GM12878 (cell line): ENCODE results near the gene PPP2R1B. TPM values are rescaled to one million over a fixed set of nuclear protein-coding genes. Genes with fewer than 3 reads are reported as not detected.

Experiments used
- ATAC-seq: fragments of 200-7000 bp; cut with Tn5 transposase; 3 replicates; pipeline ENCODE4 v1.9.1; 2020; ENCODE audit warnings: mild to moderate bottlenecking, moderate library complexity
- BruUV-seq: library from RNA; stranded (reverse); fragments of 400-500 nt; replicated peaks from 2 replicates; lab custom pipeline; 2021; lab: Mats Ljungman, UMichigan
- CTCF ChIA-PET: fragments of 300-600 bp; sonication (Branson Sonifier 250); formaldehyde crosslinking; extraction: SDS; loops from one replicate; lab custom pipeline; 2021; ENCODE audit warnings: inconsistent platforms; lab: Yijun Ruan, JAX
- POLR2A ChIA-PET: fragments of 350-600 bp; formaldehyde crosslinking; extraction: SDS; loops from one replicate; lab custom pipeline; 2021; ENCODE audit warnings: inconsistent platforms; lab: Charles Lee
- RAD21 ChIA-PET: fragments of 300-600 bp; sonication (Branson Sonifier 250); formaldehyde crosslinking; loops from one replicate; lab custom pipeline; 2023; ENCODE audit warnings: antibody characterized with exemption; ENCODE audit not compliant: unreplicated experiment; lab: Charles Lee
- SMC1A ChIA-PET: fragments of 300-600 bp; sonication (Branson Sonifier 250); formaldehyde crosslinking; loops from one replicate; lab custom pipeline; 2023; ENCODE audit not compliant: unreplicated experiment, uncharacterized antibody; lab: Charles Lee
- DNase-seq: peaks from one replicate; pipeline ENCODE4 v3.0.0-alpha.2; 2011; ENCODE audit warnings: low read depth, low spot score
- FAIRE-seq: peaks from 3 replicates; lab custom pipeline; 2011; peaks lifted over from hg19 to GRCh38; lab: Jason Lieb, UNC
- H2AFZ ChIP-seq: 2 replicates; pipeline ENCODE4 v1.6.0; 2011; ENCODE audit warnings: low read depth, low read length, control low read depth; ENCODE audit not compliant: control insufficient read depth
- H3K27ac ChIP-seq: 2 replicates; pipeline ENCODE4 v1.5.1; 2011; ENCODE audit warnings: control low read depth; ENCODE audit not compliant: control insufficient read depth, insufficient read depth
- H3K27me3 ChIP-seq, 2 experiments: replicated peaks in 1 of 2; 2 replicates each; pipeline versions ENCODE4 v1.6.0 to v1.6.1; 2011; ENCODE audit warnings: low read length in 1 of 2; ENCODE audit not compliant: control insufficient read depth in 2 of 2, insufficient read depth in 2 of 2
- H3K36me3 ChIP-seq, 2 experiments: 2 replicates each; pipeline ENCODE4 v1.5.1; 2011; ENCODE audit warnings: low read length in 1 of 2; ENCODE audit not compliant: control insufficient read depth in 2 of 2, insufficient read depth in 2 of 2
- H3K4me1 ChIP-seq: 2 replicates; pipeline ENCODE4 v1.6.1; 2011; ENCODE audit warnings: mild to moderate bottlenecking, low read length, moderate library complexity, mixed read lengths; ENCODE audit not compliant: control insufficient read depth, insufficient read depth
- H3K4me2 ChIP-seq: 2 replicates; pipeline ENCODE4 v1.6.0; 2011; ENCODE audit warnings: control low read depth; ENCODE audit not compliant: control insufficient read depth, insufficient read depth
- H3K4me3 ChIP-seq: fragments of 200-600 bp; sonication (generic); 2 replicates; pipeline ENCODE4 v1.5.1; 2016
- H3K79me2 ChIP-seq: 2 replicates; pipeline ENCODE4 v1.6.0; 2011; ENCODE audit warnings: low read length; ENCODE audit not compliant: control insufficient read depth, insufficient read depth
- H3K9ac ChIP-seq: 2 replicates; pipeline ENCODE4 v1.8.0; 2011; ENCODE audit warnings: low read length, control low read depth, mixed read lengths; ENCODE audit not compliant: control insufficient read depth, insufficient read depth
- H3K9me3 ChIP-seq: replicated peaks from 3 replicates; pipeline ENCODE4 v1.5.1; 2011; ENCODE audit warnings: mild to moderate bottlenecking, low read length; ENCODE audit not compliant: control insufficient read depth, insufficient read depth
- H4K20me1 ChIP-seq: 2 replicates; pipeline ENCODE4 v1.6.0; 2011; ENCODE audit not compliant: control insufficient read depth, insufficient read depth
- BACH1 ChIP-seq: fragments of 450-650 bp; IDR thresholded peaks from 2 replicates; pipeline ENCODE4 v1.6.1; 2017; ENCODE audit warnings: mild to moderate bottlenecking, borderline replicate concordance
- CREM ChIP-seq: IDR thresholded peaks from 2 replicates; pipeline ENCODE4 v1.6.1; 2014; ENCODE audit warnings: antibody characterized with exemption, low read depth
- HDAC6 ChIP-seq: fragments of 200-600 bp; sonication (generic); IDR thresholded peaks from one replicate; pipeline ENCODE4 v1.8.0; 2017; ENCODE audit warnings: antibody characterized with exemption; ENCODE audit not compliant: unreplicated experiment
- RAD51 ChIP-seq: fragments of 450-650 bp; IDR thresholded peaks from 2 replicates; pipeline ENCODE4 v1.6.1; 2016; ENCODE audit warnings: moderate library complexity, mild to moderate bottlenecking, inconsistent platforms
- ZNF217 ChIP-seq: fragments of 450-650 bp; IDR thresholded peaks from 2 replicates; pipeline ENCODE4 v1.6.1; 2017; ENCODE audit warnings: antibody characterized with exemption, mild to moderate bottlenecking
- WGBS: methylation state at CpG from one replicate; pipeline ENCODE4 v1.1.6; 2016; ENCODE audit warnings: low lambda C conversion rate; ENCODE audit not compliant: insufficient replicate concordance, insufficient coverage; ENCODE audit errors: missing lambda C conversion rate; 5-methylcytosine and 5-hydroxymethylcytosine counted together
- in situ Hi-C: fragments of 300-500 bp; cut with MboI; formaldehyde crosslinking; loops from 9 replicates; pipeline ENCODE4 v1.14.3; 2018; ENCODE audit warnings: mixed read lengths
- intact Hi-C: fragments of 100-400 bp; cut with micrococcal nuclease; formaldehyde crosslinking; loops from one replicate; pipeline ENCODE4 v1.14.2; 2022; ENCODE audit not compliant: unreplicated experiment
- polyA plus RNA-seq, 11 experiments: library from polyadenylated mRNA; depleted of rRNA in 4 of 11; unstranded in 6 of 11; stranded (reverse) in 5 of 11; fragments of >200 nt; fragmentation: Nextera tagmentation in 4 of 11; fragmentation: Illumina TruSeq in 1 of 11; extraction: Ambion mirVana in 4 of 11; extraction: Trizol in 1 of 11; gene quantifications; 1 replicate in 1 of 11; 2 replicates in 10 of 11; pipeline versions ENCODE4 v1.2.1 to v1.2.3, GENCODE V29; 2011 to 2016; ENCODE audit warnings: inconsistent platforms in 2 of 11, missing spikeins in 2 of 11, low read depth in 1 of 11
- total RNA-seq, 4 experiments: library from RNA; depleted of rRNA in 3 of 4; stranded (reverse); fragments of >200 nt in 3 of 4; fragmentation: Illumina TruSeq in 1 of 4; extraction: Trizol in 1 of 4; gene quantifications; 2 replicates each; pipeline versions ENCODE4 v1.2.1 to v1.2.3, GENCODE V29; 2013 to 2021

The PPP2R1B gene
- total and polyA plus RNA-seq, 10 of the 15 experiments (the other 5 are each of a cell fraction or from before 2014, with no cell fraction given), result 26.6 to 68.2 (median 35.7) TPM

DNA sequence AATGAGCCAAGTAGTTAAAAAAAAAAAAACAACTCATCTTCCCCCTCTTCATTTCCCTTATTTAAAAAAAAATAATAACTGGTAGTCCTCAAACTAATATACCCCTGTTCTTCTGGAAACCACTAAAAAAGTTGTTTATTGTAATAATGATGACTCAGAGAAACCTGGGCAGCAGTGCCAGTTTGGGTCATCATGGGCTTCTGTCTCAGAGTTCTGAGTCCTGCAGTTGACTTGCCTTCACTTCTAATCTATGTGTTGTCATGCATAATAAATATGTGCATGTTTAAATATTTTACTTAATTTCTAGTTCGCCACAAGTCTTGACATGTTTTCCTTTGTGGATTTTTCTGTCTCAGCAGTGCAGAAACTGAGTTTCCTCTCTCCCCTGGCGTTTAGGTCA, 46.8 kb downstream of the PPP2R1B start:
- H3K9me3 ChIP-seq, result no peaks in the 10 kb centered on the region
- BruUV-seq, result no TSS peak
- DNase-seq, result no peak
- ChIA-PET POLR2A (no interaction called here), SMC1A (interaction anchor here (1.3 kb wide), 2 partner anchors 110 to 115 kb away, joined by 3 to 4 read pairs; no protein-coding TSS in a partner anchor), CTCF (interaction anchor here (1.1 kb wide), 1 partner anchor 57 kb away, joined by 3 read pairs; no protein-coding TSS in a partner anchor), RAD21 (interaction anchor here (1.0 kb wide), 1 partner anchor 115 kb away, joined by 3 read pairs; no protein-coding TSS in a partner anchor)
- H3K4me2 ChIP-seq, result no peak overlapping the region
- no peaks in the 10 kb centered on the region for H4K20me1 ChIP-seq
- no peak for FAIRE-seq
- H3K27me3 ChIP-seq, result no peaks in the 10 kb centered on the region
- no peak overlapping the region for H3K27ac ChIP-seq
- intact Hi-C loops, result loop anchor here (5.0 kb wide), 1 partner anchor 117 kb away; the partner anchor contains the start of gene SIK2
- no peak overlapping the region for H3K4me3 ChIP-seq
- in situ Hi-C loops, result no loop called here
- 44% methylated on average over 2 of the region's 2 CpGs for WGBS
- no peaks in the 10 kb centered on the region for H3K79me2 ChIP-seq
- H2AFZ ChIP-seq, result no peak overlapping the region
- H3K36me3 ChIP-seq, result peaks cover 16 to 26% of the 10 kb centered on the region in 2 experiments
- no peak for TF ChIP-seq CREM
- TF ChIP-seq HDAC6, result no peak
- no peak for TF ChIP-seq BACH1
- peaks cover 11% of the 10 kb centered on the region for H3K4me1 ChIP-seq
- no peak overlapping the region for H3K9ac ChIP-seq
- no peak for ATAC-seq

DNA sequence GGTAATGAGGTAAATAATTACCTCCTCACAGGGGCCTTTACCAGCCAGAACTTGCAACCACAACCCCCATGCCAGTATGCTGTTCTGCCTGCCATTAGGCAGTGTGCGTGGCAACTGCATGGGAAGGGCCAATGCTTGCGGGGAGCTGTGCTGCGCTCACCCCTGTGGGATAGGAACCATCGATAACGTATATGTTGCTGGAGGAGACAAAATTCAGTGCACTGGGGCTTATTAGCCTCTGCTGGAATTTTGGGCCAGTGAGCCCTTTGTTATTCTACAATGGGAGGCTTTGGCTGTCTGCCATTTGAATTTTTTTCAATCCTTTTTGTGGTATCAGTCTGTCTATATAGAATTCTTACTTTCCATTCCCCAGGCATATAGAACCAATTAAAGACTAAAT, 47.3 kb downstream of the PPP2R1B start:
- ATAC-seq (no peak), DNase-seq (no peak), FAIRE-seq (no peak)
- Histone ChIP-seq H3K27ac (no peak overlapping the region), H3K27me3 (no peaks in the 10 kb centered on the region), H3K79me2 (no peaks in the 10 kb centered on the region), H3K36me3 (peaks cover 16 to 26% of the 10 kb centered on the region in 2 experiments), H3K9ac (no peak overlapping the region), H3K4me3 (no peak overlapping the region), H4K20me1 (no peaks in the 10 kb centered on the region), H3K4me1 (peaks cover 11% of the 10 kb centered on the region), H3K4me2 (no peak overlapping the region), H2AFZ (no peak overlapping the region), H3K9me3 (no peaks in the 10 kb centered on the region)
- POLR2A ChIA-PET, result no interaction called here
- in situ Hi-C loops (no loop called here), intact Hi-C loops (loop anchor here (5.0 kb wide), 1 partner anchor 117 kb away; the partner anchor contains the start of gene SIK2)
- TF ChIP-seq RAD51 (no peak), ZNF217 (no peak)
- WGBS, result 99% methylated on average over 5 of the region's 5 CpGs
- RAD21 ChIA-PET, result no interaction called here
- CTCF ChIA-PET, result no interaction called here
- no TSS peak for BruUV-seq
- SMC1A ChIA-PET, result interaction anchor here (1.3 kb wide), 1 partner anchor 114 kb away, joined by 4 read pairs; no protein-coding TSS in a partner anchor
